Astrocyte of the spinal cord (primary cell): ENCODE measurements around the gene KYNU.
"Not testable (repeated sequence)": the region's sequence is repeated elsewhere in the genome, so short reads cannot be mapped to it uniquely, and the experiment has no call there.

Source experiments
- DNase-seq: peaks from one replicate; pipeline ENCODE4 v3.0.0; 2011; ENCODE audit warnings: low read depth, low spot score
- H3K4me3 ChIP-seq: 2 replicates; pipeline ENCODE4 v1.5.1; 2011; ENCODE audit warnings: low read depth, mild to moderate bottlenecking, low read length, moderate library complexity
- CTCF ChIP-seq: IDR thresholded peaks from 2 replicates; pipeline ENCODE4 v1.5.1; 2012; ENCODE audit warnings: low read depth, mild to moderate bottlenecking, low read length, inconsistent platforms
- in situ Hi-C: cut with HindIII; loops from 2 replicates; pipeline ENCODE4 v1.10.0; 2017; ENCODE audit warnings: low sequenced_read_pairs

Gene KYNU

GRCh38 chr2:142901780-142902179 lies 24.3 kb downstream of the KYNU start:
- TF ChIP-seq CTCF: no peak
- no peak overlapping the region for H3K4me3 ChIP-seq
- no peak for DNase-seq
- in situ Hi-C loops: no loop called here

GRCh38 chr2:142903726-142904125 lies 26.3 kb downstream of the KYNU start:
- DNase-seq, H3K4me3 ChIP-seq, in situ Hi-C loops: not testable (repeated sequence)

- in situ Hi-C loops: no loop called here
- TF ChIP-seq CTCF: no peak
- no peak overlapping the region for H3K4me3 ChIP-seq
- no peak for DNase-seq
These were observed 30.2 kb downstream of the KYNU start for GRCh38 chr2:142907653-142908052.

- in situ Hi-C loops: no loop called here
- no peak for TF ChIP-seq CTCF
- H3K4me3 ChIP-seq: no peak overlapping the region
- DNase-seq: no peak
These were observed 37.2 kb downstream of the KYNU start for GRCh38 chr2:142914507-142915313.

- in situ Hi-C loops: no loop called here
- H3K4me3 ChIP-seq: no peak overlapping the region
- no peak for DNase-seq
- TF ChIP-seq CTCF: no peak
These were observed 38.0 kb downstream of the KYNU start for GRCh38 chr2:142915502-142915901.

- no peak for TF ChIP-seq CTCF
- in situ Hi-C loops: no loop called here
These were observed 41.2 kb downstream of the KYNU start for GRCh38 chr2:142918624-142919023.

GRCh38 chr2:142920571-142920970 lies 43.1 kb downstream of the KYNU start:
- in situ Hi-C loops: no loop called here

More at GRCh38 chr2:142918624-142919023, 41.2 kb downstream of the KYNU start:
- H3K4me3 ChIP-seq: no peak overlapping the region
- DNase-seq: no peak

More at GRCh38 chr2:142920571-142920970, 43.1 kb downstream of the KYNU start:
- no peak for DNase-seq
- no peak for TF ChIP-seq CTCF
- H3K4me3 ChIP-seq: no peak overlapping the region
